H1 (cell line): ENCODE results near the gene C12orf75. TPM values are rescaled to one million over a fixed set of nuclear protein-coding genes. Genes with fewer than 3 reads are reported as not detected.

ENCODE experiments used
- SP1 ChIP-seq: IDR thresholded peaks from 2 replicates; pipeline ENCODE4 v1.6.1; 2011; ENCODE audit warnings: low read depth, low read length
- polyA plus RNA-seq, 7 experiments: library from polyadenylated mRNA; depleted of rRNA in 3 of 7; stranded (reverse) in 5 of 7; unstranded in 2 of 7; fragments of >200 nt in 5 of 7; fragments of 200-250 nt in 2 of 7; gene quantifications; 1 replicate in 5 of 7; 2 replicates in 1 of 7; 4 replicates in 1 of 7; pipeline versions ENCODE4 v1.2.1 to v1.2.3, GENCODE V29; 2011 to 2013; ENCODE audit warnings: missing spikeins in 2 of 7, mixed read lengths in 2 of 7
- total RNA-seq: library from RNA; stranded (reverse); fragmentation: NEBNext Ultra II Directional; extraction: Animal tissue kit (Norgen Biotek cat#: 25700); gene quantifications from 2 replicates; pipeline ENCODE4 v1.2.1, GENCODE V29; 2021

The C12orf75 gene
- total and polyA plus RNA-seq, 2 of the 8 experiments (the other 6 are each of a cell fraction or from before 2014, with no cell fraction given), result 26.4 to 41.2 TPM

DNA sequence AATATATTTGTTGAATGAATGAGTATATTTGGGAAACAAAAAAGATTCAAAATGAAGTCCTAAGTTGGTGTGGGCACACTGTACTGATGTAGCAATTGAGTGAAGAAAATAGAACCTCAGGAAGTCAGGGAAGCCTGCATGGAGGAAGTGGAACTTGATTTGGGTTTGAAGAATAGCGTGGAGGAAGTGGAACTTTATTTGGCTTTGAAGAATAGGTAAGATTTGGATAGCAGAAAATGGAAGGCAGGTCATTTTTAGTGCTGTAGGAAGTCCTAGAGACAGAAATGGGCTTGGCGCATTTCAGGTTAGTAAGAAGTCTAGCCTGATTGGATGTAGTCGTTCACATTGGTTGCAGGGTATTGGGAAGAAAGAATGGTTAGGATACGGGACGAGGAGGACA is 5.4 kb downstream of the C12orf75 start (continued):
- TF ChIP-seq SP1, result no peak
